Epithelial cell of esophagus (primary cell): ENCODE measurements around the gene CTNNA2.

Experiments
- DNase-seq: peaks from one replicate; pipeline ENCODE4 v3.0.0; 2010; ENCODE audit warnings: low read depth
- H3K4me3 ChIP-seq: 2 replicates; pipeline ENCODE4 v1.5.1; 2011; ENCODE audit warnings: mild to moderate bottlenecking, low read length, control low read depth
- TF ChIP-seq, protein P1 (sequence below): IDR thresholded peaks from 2 replicates; pipeline ENCODE4 v1.5.1; 2011; ENCODE audit warnings: low read depth, mild to moderate bottlenecking, low read length, control low read depth, inconsistent platforms; ENCODE audit not compliant: insufficient read depth; ENCODE audit errors: missing control alignments

The CTNNA2 gene

DNA sequence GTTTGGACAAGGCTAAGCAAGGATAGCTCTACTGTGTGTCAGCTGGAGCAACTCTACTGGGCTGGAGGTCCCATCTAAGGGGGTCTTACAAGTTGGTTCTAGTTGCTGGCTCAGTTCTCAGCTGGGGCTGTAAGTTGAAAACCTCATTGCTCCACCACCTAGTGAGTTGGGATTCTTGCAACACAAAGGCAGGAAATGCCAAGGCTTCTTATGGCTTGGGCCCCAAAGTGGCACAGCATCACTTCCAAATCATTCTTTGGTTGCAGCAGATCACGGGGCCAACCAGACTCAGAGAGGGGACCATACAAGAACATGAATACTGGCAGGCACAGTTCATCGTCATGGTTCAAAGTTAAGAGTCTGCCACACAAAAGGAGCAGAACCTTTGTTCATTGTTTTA is 459.0 kb downstream of the CTNNA2 start:
- TF ChIP-seq, protein P1, sequence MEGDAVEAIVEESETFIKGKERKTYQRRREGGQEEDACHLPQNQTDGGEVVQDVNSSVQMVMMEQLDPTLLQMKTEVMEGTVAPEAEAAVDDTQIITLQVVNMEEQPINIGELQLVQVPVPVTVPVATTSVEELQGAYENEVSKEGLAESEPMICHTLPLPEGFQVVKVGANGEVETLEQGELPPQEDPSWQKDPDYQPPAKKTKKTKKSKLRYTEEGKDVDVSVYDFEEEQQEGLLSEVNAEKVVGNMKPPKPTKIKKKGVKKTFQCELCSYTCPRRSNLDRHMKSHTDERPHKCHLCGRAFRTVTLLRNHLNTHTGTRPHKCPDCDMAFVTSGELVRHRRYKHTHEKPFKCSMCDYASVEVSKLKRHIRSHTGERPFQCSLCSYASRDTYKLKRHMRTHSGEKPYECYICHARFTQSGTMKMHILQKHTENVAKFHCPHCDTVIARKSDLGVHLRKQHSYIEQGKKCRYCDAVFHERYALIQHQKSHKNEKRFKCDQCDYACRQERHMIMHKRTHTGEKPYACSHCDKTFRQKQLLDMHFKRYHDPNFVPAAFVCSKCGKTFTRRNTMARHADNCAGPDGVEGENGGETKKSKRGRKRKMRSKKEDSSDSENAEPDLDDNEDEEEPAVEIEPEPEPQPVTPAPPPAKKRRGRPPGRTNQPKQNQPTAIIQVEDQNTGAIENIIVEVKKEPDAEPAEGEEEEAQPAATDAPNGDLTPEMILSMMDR = no peak
- DNase-seq = no peak
- no peak overlapping the region for H3K4me3 ChIP-seq

- H3K4me3 ChIP-seq = no peak overlapping the region
- TF ChIP-seq, protein P1 = no peak
- DNase-seq = no peak
Observed at GRCh38 chr2:79972661-79973060, 459.8 kb downstream of the CTNNA2 start.

DNA sequence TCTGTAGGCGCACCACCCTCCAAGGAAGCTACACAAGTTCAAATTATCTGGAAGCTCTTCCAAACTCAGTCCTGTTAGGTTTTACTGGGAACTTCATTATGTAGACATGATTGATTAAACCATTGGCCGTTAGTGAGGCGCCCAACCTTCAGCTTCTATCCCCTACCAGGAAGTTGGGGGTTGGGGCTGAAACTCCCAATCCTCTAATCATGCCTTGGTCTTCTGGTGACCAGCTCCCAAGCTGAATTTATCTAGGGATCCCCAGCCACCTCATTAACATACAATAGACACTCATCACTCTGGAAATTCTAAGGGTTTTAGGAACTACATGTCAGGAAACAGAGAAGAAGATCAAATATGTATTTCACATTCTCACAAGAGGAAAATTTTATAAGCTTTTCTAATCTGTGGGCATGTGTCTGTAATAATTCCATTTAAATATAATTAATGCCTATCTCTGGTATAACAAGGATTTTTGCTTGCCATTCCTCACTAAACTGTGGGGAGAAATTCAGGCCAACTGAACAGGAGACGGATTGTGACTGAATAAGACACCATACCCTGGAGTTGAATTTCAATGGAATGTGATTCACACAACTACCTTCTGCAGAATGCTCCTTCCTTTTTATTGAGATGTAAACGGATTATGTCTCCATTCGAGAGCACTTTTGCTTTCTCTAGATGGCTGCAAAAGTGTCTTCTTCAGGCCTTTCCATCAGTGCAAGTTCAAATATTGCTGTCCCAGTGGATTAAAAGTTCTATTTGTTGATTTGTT is 463.1 kb downstream of the CTNNA2 start:
- H3K4me3 ChIP-seq = no peak overlapping the region
- no peak for DNase-seq
- TF ChIP-seq, protein P1 = no peak

GRCh38 chr2:79977792-79978191 is 464.9 kb downstream of the CTNNA2 start:
- TF ChIP-seq, protein P1 = no peak

GRCh38 chr2:79980116-79980515 is 467.3 kb downstream of the CTNNA2 start:
- H3K4me3 ChIP-seq = no peak overlapping the region
- TF ChIP-seq, protein P1 = no peak
- DNase-seq = no peak

More at GRCh38 chr2:79977792-79978191, 464.9 kb downstream of the CTNNA2 start:
- H3K4me3 ChIP-seq = no peak overlapping the region
- DNase-seq = no peak

GRCh38 chr2:79980816-79981215 is 468.0 kb downstream of the CTNNA2 start:
- no peak overlapping the region for H3K4me3 ChIP-seq
- TF ChIP-seq, protein P1 = no peak
- DNase-seq = no peak

- H3K4me3 ChIP-seq = no peak overlapping the region
- TF ChIP-seq, protein P1 = no peak
- DNase-seq = no peak
Observed at GRCh38 chr2:79981316-79981715, 468.5 kb downstream of the CTNNA2 start.
